ENCODE data around the gene MEST.

Gene MEST

DNA sequence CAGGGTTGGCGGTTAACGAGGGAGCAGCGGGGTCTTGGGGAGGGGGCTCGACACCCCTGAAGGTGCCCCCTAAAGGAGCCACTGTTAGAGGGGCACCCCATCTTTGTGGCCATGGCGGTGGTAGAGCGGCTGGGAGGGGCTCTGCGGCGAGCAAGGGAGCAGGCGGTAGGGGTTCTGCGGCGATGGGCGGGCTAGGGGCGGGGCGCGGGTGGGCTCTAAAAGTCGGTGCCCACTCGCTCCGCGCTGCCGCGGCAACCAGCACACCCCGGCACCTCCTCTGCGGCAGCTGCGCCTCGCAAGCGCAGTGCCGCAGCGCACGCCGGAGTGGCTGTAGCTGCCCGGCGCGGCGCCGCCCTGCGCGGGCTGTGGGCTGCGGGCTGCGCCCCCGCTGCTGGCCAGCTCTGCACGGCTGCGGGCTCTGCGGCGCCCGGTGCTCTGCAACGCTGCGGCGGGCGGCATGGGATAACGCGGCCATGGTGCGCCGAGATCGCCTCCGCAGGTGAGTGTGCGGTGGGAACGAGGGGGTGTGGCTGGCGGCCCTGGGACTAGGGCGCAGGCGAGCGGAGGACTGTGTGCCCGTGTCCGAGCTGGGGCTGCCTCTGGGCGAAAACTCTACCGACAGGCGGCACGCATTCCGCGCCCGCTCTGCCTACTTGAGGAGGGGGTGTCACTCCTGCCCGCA, at the start of gene MEST:
TSS of gene MEST (plus strand) at position 245 of the 682 bp plus-strand sequence. CDS start at position 474, 229 bp downstream.
- Histone ChIP-seq H3K27me3 (ENCODE audit: insufficient read depth, low read length, poor library complexity) (no peaks in the 10 kb centered on the region), H3K36me3 (ENCODE audit: insufficient read depth, low read length) (no peaks in the 10 kb centered on the region), H3K4me2 (ENCODE audit: insufficient read depth, low read length) (no peak within 1 kb of the TSS), H3K79me2 (ENCODE audit: insufficient read depth, low read length) (no peaks in the 10 kb centered on the region), H3K4me1 (ENCODE audit: insufficient read depth, low read length) (no peaks in the 10 kb centered on the region), H3K4me3 (ENCODE audit: low read depth in 1 of 2, low read length in 2 of 2) (no peak within 1 kb of the TSS), H2AFZ (ENCODE audit: low read depth, low read length) (no peak within 1 kb of the TSS), H3K27ac (ENCODE audit: low read length) (no peak within 1 kb of the TSS), H4K20me1 (ENCODE audit: insufficient read depth, low read length) (no peaks in the 10 kb centered on the region), H3K9ac (ENCODE audit: low read depth, low read length) (no peak within 1 kb of the TSS), H3K9me3 (ENCODE audit: insufficient read depth, low read length, severe bottlenecking) (peaks cover 19% of the 10 kb centered on the region)
- no peak for TF ChIP-seq EZH2 (IDR thresholded peaks at IDR 0.05; ENCODE audit: borderline replicate concordance, low read depth, low read length, severe bottlenecking)
- TF ChIP-seq, protein P1, sequence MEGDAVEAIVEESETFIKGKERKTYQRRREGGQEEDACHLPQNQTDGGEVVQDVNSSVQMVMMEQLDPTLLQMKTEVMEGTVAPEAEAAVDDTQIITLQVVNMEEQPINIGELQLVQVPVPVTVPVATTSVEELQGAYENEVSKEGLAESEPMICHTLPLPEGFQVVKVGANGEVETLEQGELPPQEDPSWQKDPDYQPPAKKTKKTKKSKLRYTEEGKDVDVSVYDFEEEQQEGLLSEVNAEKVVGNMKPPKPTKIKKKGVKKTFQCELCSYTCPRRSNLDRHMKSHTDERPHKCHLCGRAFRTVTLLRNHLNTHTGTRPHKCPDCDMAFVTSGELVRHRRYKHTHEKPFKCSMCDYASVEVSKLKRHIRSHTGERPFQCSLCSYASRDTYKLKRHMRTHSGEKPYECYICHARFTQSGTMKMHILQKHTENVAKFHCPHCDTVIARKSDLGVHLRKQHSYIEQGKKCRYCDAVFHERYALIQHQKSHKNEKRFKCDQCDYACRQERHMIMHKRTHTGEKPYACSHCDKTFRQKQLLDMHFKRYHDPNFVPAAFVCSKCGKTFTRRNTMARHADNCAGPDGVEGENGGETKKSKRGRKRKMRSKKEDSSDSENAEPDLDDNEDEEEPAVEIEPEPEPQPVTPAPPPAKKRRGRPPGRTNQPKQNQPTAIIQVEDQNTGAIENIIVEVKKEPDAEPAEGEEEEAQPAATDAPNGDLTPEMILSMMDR (IDR thresholded peaks at IDR 0.05; ENCODE audit: borderline replicate concordance, extremely low read depth, low read length, poor library complexity, severe bottlenecking) = no peak
- DNase-seq (no peak), ATAC-seq (ENCODE audit: insufficient read depth, low read depth) (no peak)

DNA sequence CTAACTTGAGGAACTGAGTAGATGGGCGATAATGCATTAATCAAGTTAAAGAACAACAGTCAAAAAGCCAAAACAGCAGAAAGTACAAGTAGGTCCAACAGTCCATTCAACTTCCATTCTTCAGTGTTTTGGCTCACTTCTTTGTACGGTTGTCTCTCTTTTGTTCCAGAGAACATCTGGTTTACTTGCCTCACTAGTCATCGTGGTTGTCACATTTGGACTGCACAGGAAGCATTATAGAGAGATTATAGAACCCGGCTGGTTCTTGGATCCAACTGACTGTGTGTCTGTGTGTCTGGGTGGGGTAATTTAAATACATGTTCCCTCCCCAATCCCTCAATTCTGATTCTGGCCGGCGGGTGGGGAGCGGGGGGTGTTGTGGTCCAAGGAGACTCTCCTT, 49.3 kb upstream of the MEST start:
- TF ChIP-seq, protein P1 (IDR thresholded peaks at IDR 0.05; ENCODE audit: borderline replicate concordance, extremely low read depth, low read length, poor library complexity, severe bottlenecking) = no peak
- no peak for TF ChIP-seq EZH2 (IDR thresholded peaks at IDR 0.05; ENCODE audit: borderline replicate concordance, low read depth, low read length, severe bottlenecking)
- Histone ChIP-seq H3K79me2 (ENCODE audit: insufficient read depth, low read length) (peaks cover 4% of the 10 kb centered on the region; the same call in 1 of the 2 replicates), H3K36me3 (ENCODE audit: insufficient read depth, low read length) (no peaks in the 10 kb centered on the region), H3K9me3 (ENCODE audit: insufficient read depth, low read length, severe bottlenecking) (no peaks in the 10 kb centered on the region), H2AFZ (ENCODE audit: low read depth, low read length) (peak overlapping the region; percentile 71; the same call in 1 of the 2 replicates), H3K27ac (ENCODE audit: low read length) (no peak overlapping the region), H3K4me2 (ENCODE audit: insufficient read depth, low read length) (no peak overlapping the region), H3K4me1 (ENCODE audit: insufficient read depth, low read length) (peaks cover 21% of the 10 kb centered on the region), H3K4me3 (ENCODE audit: low read depth in 1 of 2, low read length in 2 of 2) (no peak overlapping the region), H3K27me3 (ENCODE audit: insufficient read depth, low read length, poor library complexity) (no peaks in the 10 kb centered on the region), H4K20me1 (ENCODE audit: insufficient read depth, low read length) (no peaks in the 10 kb centered on the region), H3K9ac (ENCODE audit: low read depth, low read length) (no peak overlapping the region)
- ATAC-seq (ENCODE audit: insufficient read depth, low read depth) (no peak), DNase-seq (no peak)

GRCh38 chr7:130444234-130444633, 47.7 kb upstream of the MEST start:
- no peak overlapping the region for H3K4me3 ChIP-seq (ENCODE audit: low read depth in 1 of 2, low read length in 2 of 2)
- H3K27ac ChIP-seq (ENCODE audit: low read length) = no peak overlapping the region
- H3K36me3 ChIP-seq (ENCODE audit: insufficient read depth, low read length) = no peaks in the 10 kb centered on the region
- no peak overlapping the region for H3K4me2 ChIP-seq (ENCODE audit: insufficient read depth, low read length)
- no peak for DNase-seq
- ATAC-seq (ENCODE audit: insufficient read depth, low read depth) = no peak
- no peak overlapping the region for H2AFZ ChIP-seq (ENCODE audit: low read depth, low read length)
- H3K9me3 ChIP-seq (ENCODE audit: insufficient read depth, low read length, severe bottlenecking) = peaks cover 4% of the 10 kb centered on the region
- no peaks in the 10 kb centered on the region for H3K27me3 ChIP-seq (ENCODE audit: insufficient read depth, low read length, poor library complexity)
- H4K20me1 ChIP-seq (ENCODE audit: insufficient read depth, low read length) = no peaks in the 10 kb centered on the region
- H3K4me1 ChIP-seq (ENCODE audit: insufficient read depth, low read length) = peaks cover 21% of the 10 kb centered on the region
- TF ChIP-seq, protein P1 (IDR thresholded peaks at IDR 0.05; ENCODE audit: borderline replicate concordance, extremely low read depth, low read length, poor library complexity, severe bottlenecking) = no peak
- no peak for TF ChIP-seq EZH2 (IDR thresholded peaks at IDR 0.05; ENCODE audit: borderline replicate concordance, low read depth, low read length, severe bottlenecking)
- H3K9ac ChIP-seq (ENCODE audit: low read depth, low read length) = no peak overlapping the region
- peaks cover 4% of the 10 kb centered on the region; the same call in 1 of the 2 replicates for H3K79me2 ChIP-seq (ENCODE audit: insufficient read depth, low read length)

All from DND-41 (cell line).